Pancreas (tissue), 10 donors: ENCODE measurements around the gene MANSC1. TPM values are rescaled to one million over a fixed set of nuclear protein-coding genes. Genes with fewer than 3 reads are reported as not detected.

Source experiments
- ATAC-seq, 4 donors: fragments of 200-7000 bp; cut with Tn5 transposase; one replicate each; pipeline versions ENCODE4 v1.8.0 to v1.9.1; 2020; ENCODE audit warnings: mild to moderate bottlenecking in 4 of 4, moderate library complexity in 4 of 4
- DNase-seq, 6 donors: peaks; one replicate each; pipeline ENCODE4 v3.0.0-alpha.2; 2020
- FAIRE-seq: peaks from 2 replicates; lab custom pipeline; 2012; peaks lifted over from hg19 to GRCh38; lab: Jason Lieb, UNC
- H3K27ac ChIP-seq, 4 donors: fragments of 200-600 bp; sonication (generic); 1 replicate in 3 of 4; 2 replicates in 1 of 4; pipeline versions ENCODE4 v1.5.0 to v1.8.0; 2020
- H3K27me3 ChIP-seq, 4 donors: fragments of 200-600 bp; one replicate each; pipeline ENCODE4 v1.8.0; 2021
- H3K36me3 ChIP-seq, 3 donors: fragments of 200-600 bp; sonication (generic) in 1 of 3; one replicate each; pipeline versions ENCODE4 v1.5.0 to v1.8.0; 2020 to 2021
- H3K4me1 ChIP-seq, 3 donors: fragments of 200-600 bp; one replicate each; pipeline ENCODE4 v1.8.0; 2021
- H3K4me3 ChIP-seq, 4 donors: fragments of 200-600 bp; sonication (generic) in 2 of 4; one replicate each; pipeline versions ENCODE4 v1.5.0 to v1.8.0; 2020 to 2021
- H3K9me3 ChIP-seq, 4 donors: fragments of 200-600 bp; one replicate each; pipeline ENCODE4 v1.8.0; 2021
- CTCF ChIP-seq, 4 donors: fragments of 200-600 bp; sonication (generic) in 3 of 4; IDR thresholded peaks; one replicate each; pipeline versions ENCODE4 v1.5.0 to v1.8.0; 2021; ENCODE audit warnings: antibody characterized with exemption in 4 of 4
- WGBS, 2 donors: extraction: QIAGEN DNeasy Blood & Tissue Kit; methylation state at CpG; one replicate each; pipeline ENCODE4 v1.1.7; 2013; 5-methylcytosine and 5-hydroxymethylcytosine counted together
- intact Hi-C, 3 donors: fragments of 100-400 bp; cut with DNase I; formaldehyde crosslinking; loops; one replicate each; pipeline versions ENCODE4 v1.11.1 to v1.14.2; 2022
- polyA plus RNA-seq, 2 donors: library from polyadenylated mRNA; stranded (reverse); fragments of 200-250 nt; gene quantifications; one replicate each; pipeline ENCODE4 v1.2.3, GENCODE V29; 2013
- total RNA-seq, 6 donors: library from RNA; stranded (reverse); fragmentation: NEBNext Ultra II Directional in 4 of 6; extraction: Animal tissue kit (Norgen Biotek cat#: 25700) in 4 of 6; gene quantifications; one replicate each; pipeline versions ENCODE4 v1.2.1 to v1.2.4, GENCODE V29; 2021 to 2023
- donor health status: healthy with polysubstance abuse.
- donor health status: DM: no; HTN: no; CAD: no; lungs with moderate emphysema.
- donor health status: DM: no; HTN: no; CAD: no.
- donor health status: control.
- donor health status: control.
- donor health status: Bipolar disorder and iron deficiency.
- donor health status: DM: yes; HTN: yes; CAD: no.
- donor health status: DM: no; HTN: no; CAD: no.
- donor health status: DM: no; HTN: no; CAD: no.
- donor health status: DM: yes; HTN: yes; CAD: no.

MANSC1 gene
- total RNA-seq (10 to 100 TPM; 15.7 to 21.6 (median 18.0) TPM), polyA plus RNA-seq (10 to 100 TPM in 1 of 2 donors, 1 to 10 TPM in 1; 7.0 to 13.7 TPM)

- Histone ChIP-seq H3K4me3 (peak within 1 kb of the TSS; percentile 45 to 82 (median 67)), H3K36me3 (no peaks in the 10 kb centered on the region), H3K4me1 (peaks cover 0 to 9% (median 0%) of the 10 kb centered on the region in 3 donors), H3K27ac (peak within 1 kb of the TSS; percentile 56 to 81 (median 74)), H3K9me3 (no peaks in the 10 kb centered on the region), H3K27me3 (no peaks in the 10 kb centered on the region)
- intact Hi-C loops, result no loop called here
- peak in 3 of 4 donors; percentile 36 to 48 (median 36) for TF ChIP-seq CTCF (IDR thresholded peaks at IDR 0.05)
- 0 to 1% methylated on average over 66 to 68 of the region's 68 CpGs for WGBS, 2 donors
- ATAC-seq, result peak; percentile 88 to 93 (median 92)
- no peak for FAIRE-seq
- DNase-seq, result peak; percentile 71 to 90 (median 77)
Observed at GRCh38 chr12:12349711-12350665, at the start of gene MANSC1. MANSC1 (minus strand) TSS chr12:12350242; CDS start chr12:12343314, 6,928 bp downstream.

- no peak for ATAC-seq
- H3K27ac ChIP-seq, result peak overlapping the region; percentile 46 to 81 (median 64)
Observed at GRCh38 chr12:12399161-12399560, 49.1 kb upstream of the MANSC1 start.

GRCh38 chr12:12398026-12398859, 48.2 kb upstream of the MANSC1 start:
- H3K27ac ChIP-seq, result peak overlapping the region; percentile 36 to 81 (median 62)
- no peak for TF ChIP-seq CTCF (IDR thresholded peaks at IDR 0.05)
- H3K9me3 ChIP-seq, result no peaks in the 10 kb centered on the region
- WGBS, 2 donors, result 34% methylated on average over 7 of the region's 7 CpGs
- DNase-seq (peak in 4 of 6 donors; percentile 49 to 68 (median 58)), FAIRE-seq (no peak), ATAC-seq (peak; percentile 71 to 87 (median 74))
- peaks cover 30 to 58% (median 45%) of the 10 kb centered on the region in 3 donors for H3K4me1 ChIP-seq
- H3K36me3 ChIP-seq, result no peaks in the 10 kb centered on the region
- intact Hi-C loops, result no loop called here
- H3K4me3 ChIP-seq, result no peak overlapping the region
- no peaks in the 10 kb centered on the region for H3K27me3 ChIP-seq

More at GRCh38 chr12:12399161-12399560, 49.1 kb upstream of the MANSC1 start:
- no peak for DNase-seq
- Histone ChIP-seq H3K4me3 (no peak overlapping the region), H3K4me1 (peaks cover 32 to 63% (median 50%) of the 10 kb centered on the region in 3 donors), H3K27me3 (no peaks in the 10 kb centered on the region), H3K36me3 (no peaks in the 10 kb centered on the region), H3K9me3 (no peaks in the 10 kb centered on the region)
- no peak for TF ChIP-seq CTCF (IDR thresholded peaks at IDR 0.05)
- intact Hi-C loops, result no loop called here
- FAIRE-seq, result no peak
- WGBS, 2 donors, result 90 to 92% methylated on average over 1 of the region's 1 CpG

GRCh38 chr12:12397184-12397583, 47.1 kb upstream of the MANSC1 start:
- FAIRE-seq, result no peak
- Histone ChIP-seq H3K9me3 (no peaks in the 10 kb centered on the region), H3K36me3 (no peaks in the 10 kb centered on the region), H3K27ac (peak overlapping the region in 3 of 4 donors; percentile 36 to 81 (median 79)), H3K4me3 (no peak overlapping the region), H3K27me3 (no peaks in the 10 kb centered on the region), H3K4me1 (peaks cover 23 to 50% (median 42%) of the 10 kb centered on the region in 3 donors)
- intact Hi-C loops, result no loop called here
- no peak for ATAC-seq
- TF ChIP-seq CTCF (IDR thresholded peaks at IDR 0.05), result no peak
- WGBS, 2 donors, result 65 to 81% methylated on average over 5 of the region's 5 CpGs
- no peak for DNase-seq
